IPS-15b (cell line): ENCODE results near the gene BACE2.
A peak's percentile ranks its signal among the peaks of the same experiment; 100 is the strongest.

Experiments
- H3K27me3 ChIP-seq: one replicate; pipeline ENCODE4 v1.6.1; 2013; ENCODE audit warnings: low read length; ENCODE audit not compliant: control insufficient read depth, insufficient read depth
- H3K36me3 ChIP-seq: one replicate; pipeline ENCODE4 v1.6.1; 2013; ENCODE audit warnings: low read length; ENCODE audit not compliant: control insufficient read depth, insufficient read depth
- H3K4me1 ChIP-seq: one replicate; pipeline ENCODE4 v1.6.1; 2013; ENCODE audit warnings: mild to moderate bottlenecking, low read length; ENCODE audit not compliant: control insufficient read depth, insufficient read depth
- H3K4me3 ChIP-seq: one replicate; pipeline ENCODE4 v1.5.1; 2013; ENCODE audit warnings: low read depth, low read length
- H3K9ac ChIP-seq: one replicate; pipeline ENCODE4 v1.6.1; 2013; ENCODE audit warnings: low read depth, mild to moderate bottlenecking, low read length
- H3K9me3 ChIP-seq: one replicate; pipeline ENCODE4 v1.6.1; 2013; ENCODE audit warnings: mild to moderate bottlenecking, low read length; ENCODE audit not compliant: control insufficient read depth, insufficient read depth

The BACE2 gene

GRCh38 chr21:41152147-41152546 is 15.8 kb upstream of the BACE2 start:
- no peaks in the 10 kb centered on the region for H3K9me3 ChIP-seq
- no peak overlapping the region for H3K9ac ChIP-seq
- peaks cover 15% of the 10 kb centered on the region for H3K27me3 ChIP-seq
- H3K36me3 ChIP-seq = no peaks in the 10 kb centered on the region
- H3K4me1 ChIP-seq = peaks cover 9% of the 10 kb centered on the region
- H3K4me3 ChIP-seq = no peak overlapping the region

GRCh38 chr21:41153443-41153842 is 14.5 kb upstream of the BACE2 start:
- H3K9me3 ChIP-seq = no peaks in the 10 kb centered on the region
- H3K9ac ChIP-seq = no peak overlapping the region
- no peaks in the 10 kb centered on the region for H3K4me1 ChIP-seq
- peaks cover 13% of the 10 kb centered on the region for H3K27me3 ChIP-seq
- no peaks in the 10 kb centered on the region for H3K36me3 ChIP-seq
- no peak overlapping the region for H3K4me3 ChIP-seq

- H3K36me3 ChIP-seq = no peaks in the 10 kb centered on the region
- H3K4me1 ChIP-seq = no peaks in the 10 kb centered on the region
- no peaks in the 10 kb centered on the region for H3K9me3 ChIP-seq
- no peak overlapping the region for H3K4me3 ChIP-seq
- H3K27me3 ChIP-seq = peaks cover 3% of the 10 kb centered on the region
- no peak overlapping the region for H3K9ac ChIP-seq
Measured at GRCh38 chr21:41156142-41156541, 11.8 kb upstream of the BACE2 start.

GRCh38 chr21:41158026-41158425 is 9.9 kb upstream of the BACE2 start:
- H3K36me3 ChIP-seq = no peaks in the 10 kb centered on the region
- H3K9me3 ChIP-seq = no peaks in the 10 kb centered on the region
- H3K27me3 ChIP-seq = peaks cover 7% of the 10 kb centered on the region
- no peaks in the 10 kb centered on the region for H3K4me1 ChIP-seq
- no peak overlapping the region for H3K4me3 ChIP-seq
- H3K9ac ChIP-seq = no peak overlapping the region

- Histone ChIP-seq H3K36me3 (no peaks in the 10 kb centered on the region), H3K9me3 (no peaks in the 10 kb centered on the region), H3K4me3 (no peak overlapping the region), H3K4me1 (no peaks in the 10 kb centered on the region), H3K27me3 (peaks cover 12% of the 10 kb centered on the region), H3K9ac (no peak overlapping the region)
Measured at GRCh38 chr21:41160036-41160435, 7.9 kb upstream of the BACE2 start.

GRCh38 chr21:41161428-41161827 is 6.5 kb upstream of the BACE2 start:
- Histone ChIP-seq H3K36me3 (no peaks in the 10 kb centered on the region), H3K27me3 (peaks cover 26% of the 10 kb centered on the region), H3K4me1 (no peaks in the 10 kb centered on the region), H3K9ac (no peak overlapping the region), H3K9me3 (no peaks in the 10 kb centered on the region), H3K4me3 (no peak overlapping the region)

GRCh38 chr21:41162096-41162495 is 5.9 kb upstream of the BACE2 start:
- H3K27me3 ChIP-seq = peaks cover 32% of the 10 kb centered on the region
- H3K36me3 ChIP-seq = no peaks in the 10 kb centered on the region
- H3K9ac ChIP-seq = no peak overlapping the region

GRCh38 chr21:41163091-41163490 is 4.9 kb upstream of the BACE2 start:
- Histone ChIP-seq H3K36me3 (no peaks in the 10 kb centered on the region), H3K9ac (no peak overlapping the region), H3K4me1 (no peaks in the 10 kb centered on the region), H3K4me3 (no peak overlapping the region), H3K9me3 (no peaks in the 10 kb centered on the region), H3K27me3 (peaks cover 32% of the 10 kb centered on the region)

More at GRCh38 chr21:41162096-41162495, 5.9 kb upstream of the BACE2 start:
- Histone ChIP-seq H3K4me1 (no peaks in the 10 kb centered on the region), H3K4me3 (no peak overlapping the region), H3K9me3 (no peaks in the 10 kb centered on the region)

GRCh38 chr21:41164052-41164451 is 3.9 kb upstream of the BACE2 start:
- Histone ChIP-seq H3K4me3 (no peak overlapping the region), H3K9ac (no peak overlapping the region), H3K36me3 (no peaks in the 10 kb centered on the region), H3K4me1 (peaks cover 2% of the 10 kb centered on the region), H3K27me3 (peaks cover 33% of the 10 kb centered on the region), H3K9me3 (no peaks in the 10 kb centered on the region)

- peaks cover 42% of the 10 kb centered on the region for H3K27me3 ChIP-seq
- no peaks in the 10 kb centered on the region for H3K9me3 ChIP-seq
- peaks cover 3% of the 10 kb centered on the region for H3K4me1 ChIP-seq
Measured at GRCh38 chr21:41164981-41165655, 2.8 kb upstream of the BACE2 start.

GRCh38 chr21:41166884-41167283 is 1.1 kb upstream of the BACE2 start:
- peaks cover 40% of the 10 kb centered on the region for H3K27me3 ChIP-seq
- no peaks in the 10 kb centered on the region for H3K36me3 ChIP-seq
- no peaks in the 10 kb centered on the region for H3K9me3 ChIP-seq
- H3K4me3 ChIP-seq = peak overlapping the region; percentile 53
- peaks cover 3% of the 10 kb centered on the region for H3K4me1 ChIP-seq
- H3K9ac ChIP-seq = no peak overlapping the region

More at GRCh38 chr21:41164981-41165655, 2.8 kb upstream of the BACE2 start:
- no peaks in the 10 kb centered on the region for H3K36me3 ChIP-seq
- H3K9ac ChIP-seq = no peak overlapping the region
- H3K4me3 ChIP-seq = no peak overlapping the region

- H3K4me1 ChIP-seq = peaks cover 3% of the 10 kb centered on the region
- no peak overlapping the region for H3K9ac ChIP-seq
- peak overlapping the region; percentile 60 for H3K4me3 ChIP-seq
- H3K27me3 ChIP-seq = peaks cover 37% of the 10 kb centered on the region
- H3K36me3 ChIP-seq = no peaks in the 10 kb centered on the region
- H3K9me3 ChIP-seq = no peaks in the 10 kb centered on the region
Measured at GRCh38 chr21:41168391-41169257, 664 bp downstream of the BACE2 start.
